Neuronal stem cell (in vitro differentiated cells): ENCODE results near the gene RPGRIP1. TPM values are rescaled to one million over a fixed set of nuclear protein-coding genes. Genes with fewer than 3 reads are reported as not detected.

ENCODE experiments used
- DNase-seq: peaks from one replicate; pipeline ENCODE4 v3.0.0-alpha.2; 2013; ENCODE audit warnings: low spot score
- H2AFZ ChIP-seq: one replicate; pipeline ENCODE4 v1.6.1; 2013; ENCODE audit warnings: mild to moderate bottlenecking, low read length, inconsistent platforms
- H2AK5ac ChIP-seq: 2 replicates; pipeline ENCODE4 v1.6.1; 2013; ENCODE audit warnings: low read depth, mild to moderate bottlenecking, inconsistent platforms, low read length, moderate library complexity, mixed read lengths
- H2BK120ac ChIP-seq: 2 replicates; pipeline ENCODE4 v1.6.1; 2013; ENCODE audit warnings: low read depth, mild to moderate bottlenecking, inconsistent platforms, low read length, moderate library complexity, mixed read lengths
- H2BK12ac ChIP-seq: one replicate; pipeline ENCODE4 v1.6.1; 2013; ENCODE audit warnings: low read length, inconsistent platforms
- H2BK15ac ChIP-seq: 2 replicates; pipeline ENCODE4 v1.6.1; 2013; ENCODE audit warnings: mild to moderate bottlenecking, low read length, inconsistent platforms, mixed read lengths
- H2BK5ac ChIP-seq: one replicate; pipeline ENCODE4 v1.6.1; 2013; ENCODE audit warnings: inconsistent platforms, mild to moderate bottlenecking, low read length, moderate library complexity
- H3K14ac ChIP-seq: one replicate; pipeline ENCODE4 v1.6.1; 2013; ENCODE audit warnings: low read length, inconsistent platforms
- H3K18ac ChIP-seq: 2 replicates; pipeline ENCODE4 v1.6.1; 2013; ENCODE audit warnings: low read length, inconsistent platforms
- H3K23ac ChIP-seq: 2 replicates; pipeline ENCODE4 v1.6.1; 2013; ENCODE audit warnings: low read depth, mild to moderate bottlenecking, mixed read lengths, low read length, inconsistent platforms; ENCODE audit not compliant: poor library complexity
- H3K27ac ChIP-seq: replicated peaks from 3 replicates; pipeline ENCODE4 v1.5.1; 2013; ENCODE audit warnings: low read length, inconsistent platforms
- H3K27me3 ChIP-seq, 3 experiments: 2 replicates each; pipeline ENCODE4 v1.6.1; 2013; ENCODE audit warnings: low read length in 3 of 3, mild to moderate bottlenecking in 2 of 3, inconsistent platforms in 1 of 3, low read depth in 1 of 3, mixed read lengths in 1 of 3, moderate library complexity in 1 of 3; ENCODE audit not compliant: control insufficient read depth in 3 of 3, insufficient read depth in 3 of 3
- H3K36me3 ChIP-seq, 2 donors: replicated peaks in 1 of 2; 2 replicates each; pipeline ENCODE4 v1.6.1; 2013; ENCODE audit warnings: low read length in 2 of 2; ENCODE audit not compliant: control insufficient read depth in 2 of 2, insufficient read depth in 2 of 2
- H3K4ac ChIP-seq: 2 replicates; pipeline ENCODE4 v1.6.1; 2013; ENCODE audit warnings: inconsistent platforms, mild to moderate bottlenecking, low read length, moderate library complexity
- H3K4me1 ChIP-seq, 2 donors: 1 replicate in 1 of 2; 2 replicates in 1 of 2; pipeline ENCODE4 v1.6.1; 2013; ENCODE audit warnings: low read length in 2 of 2, low read depth in 1 of 2; ENCODE audit not compliant: control insufficient read depth in 2 of 2, insufficient read depth in 1 of 2
- H3K4me2 ChIP-seq: one replicate; pipeline ENCODE4 v1.6.1; 2013; ENCODE audit warnings: mild to moderate bottlenecking, low read length, inconsistent platforms; ENCODE audit not compliant: insufficient read depth, poor library complexity, severe bottlenecking
- H3K4me3 ChIP-seq, 2 donors: 2 replicates each; pipeline ENCODE4 v1.5.1; 2013; ENCODE audit warnings: low read length in 2 of 2, mild to moderate bottlenecking in 2 of 2, inconsistent platforms in 1 of 2, moderate library complexity in 1 of 2
- H3K79me1 ChIP-seq: one replicate; pipeline ENCODE4 v1.6.1; 2013; ENCODE audit warnings: low read depth, mild to moderate bottlenecking, inconsistent platforms, low read length, moderate library complexity
- H3K9ac ChIP-seq: one replicate; pipeline ENCODE4 v1.6.1; 2013; ENCODE audit warnings: mild to moderate bottlenecking, low read depth, low read length, inconsistent platforms; ENCODE audit not compliant: poor library complexity
- H3K9me3 ChIP-seq, 2 donors: replicated peaks in 1 of 2; 2 replicates each; pipeline versions ENCODE3 to v1.6.1; 2013; ENCODE audit warnings: low read length in 2 of 2, mild to moderate bottlenecking in 2 of 2, inconsistent platforms in 1 of 2, low read depth in 1 of 2, mixed read lengths in 1 of 2, moderate library complexity in 1 of 2; ENCODE audit not compliant: control insufficient read depth in 2 of 2, insufficient read depth in 1 of 2
- H4K8ac ChIP-seq: one replicate; pipeline ENCODE4 v1.6.1; 2013; ENCODE audit warnings: low read depth, mild to moderate bottlenecking, inconsistent platforms, low read length, moderate library complexity
- H4K91ac ChIP-seq: one replicate; pipeline ENCODE4 v1.6.1; 2013; ENCODE audit warnings: low read length, low read depth, mild to moderate bottlenecking, inconsistent platforms; ENCODE audit not compliant: poor library complexity
- WGBS, 2 donors: extraction: QIAGEN DNeasy Blood & Tissue Kit; methylation state at CpG; one replicate each; pipeline ENCODE4 v1.1.7; 2013; ENCODE audit warnings: missing lambda C conversion rate in 2 of 2, mixed read lengths in 1 of 2; ENCODE audit not compliant: insufficient read length in 2 of 2, insufficient replicate concordance in 1 of 2; ENCODE audit errors: extremely low coverage in 2 of 2; 5-methylcytosine and 5-hydroxymethylcytosine counted together
- polyA plus RNA-seq, 2 experiments: library from polyadenylated mRNA; stranded (reverse); fragments of 200-250 nt; gene quantifications; one replicate each; pipeline ENCODE4 v1.2.3, GENCODE V29; 2013

Gene RPGRIP1
- polyA plus RNA-seq (2013, experiment 1 of 2) = not detected
- not detected for polyA plus RNA-seq (2013, experiment 2 of 2)

DNA sequence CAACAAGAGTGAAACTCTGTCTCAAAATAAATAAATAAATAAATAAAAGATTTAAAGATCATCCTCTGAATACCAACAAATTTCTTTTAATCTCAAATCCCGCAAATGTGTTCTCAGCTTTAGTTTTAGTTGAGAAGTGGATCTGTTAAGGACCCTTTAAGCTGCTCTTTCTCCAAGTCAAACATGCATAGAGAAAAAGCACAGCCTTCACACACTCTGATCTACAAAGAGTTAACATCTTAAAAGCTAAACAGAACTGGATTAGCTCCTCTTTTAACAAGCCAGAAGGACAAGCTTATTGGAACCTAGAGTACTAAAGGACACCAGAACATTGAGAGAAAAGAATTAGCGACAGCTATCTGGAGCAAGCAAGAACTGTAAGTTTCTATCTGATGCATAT is at the start of gene RPGRIP1:
RPGRIP1 (plus strand) TSS at position 301 of the 400 bp plus-strand sequence. CDS start 7,894 bp downstream, outside the sequence.
- no peak within 1 kb of the TSS for H2AK5ac ChIP-seq
- no peak within 1 kb of the TSS for H4K8ac ChIP-seq
- H2BK15ac ChIP-seq = no peak within 1 kb of the TSS
- no peak for DNase-seq
- H3K79me1 ChIP-seq = no peaks in the 10 kb centered on the region
- no peak within 1 kb of the TSS for H2BK120ac ChIP-seq
- no peak within 1 kb of the TSS for H2BK5ac ChIP-seq
- WGBS, 2 donors = no CpG with 5 or more reads among the region's 2 CpGs
- H3K4me3 ChIP-seq = no peak within 1 kb of the TSS
- no peak within 1 kb of the TSS for H2BK12ac ChIP-seq
- no peak within 1 kb of the TSS for H3K14ac ChIP-seq
- no peak within 1 kb of the TSS for H4K91ac ChIP-seq
- no peaks in the 10 kb centered on the region for H3K36me3 ChIP-seq
- H3K4me1 ChIP-seq = no peaks in the 10 kb centered on the region
- H2AFZ ChIP-seq = no peak within 1 kb of the TSS
- no peak within 1 kb of the TSS for H3K4ac ChIP-seq
- H3K23ac ChIP-seq = no peak within 1 kb of the TSS
- no peak within 1 kb of the TSS for H3K4me2 ChIP-seq
- no peaks in the 10 kb centered on the region for H3K9me3 ChIP-seq
- no peaks in the 10 kb centered on the region for H3K27me3 ChIP-seq
- H3K9ac ChIP-seq = no peak within 1 kb of the TSS
- H3K18ac ChIP-seq = no peak within 1 kb of the TSS
- H3K27ac ChIP-seq = no peak within 1 kb of the TSS

DNA sequence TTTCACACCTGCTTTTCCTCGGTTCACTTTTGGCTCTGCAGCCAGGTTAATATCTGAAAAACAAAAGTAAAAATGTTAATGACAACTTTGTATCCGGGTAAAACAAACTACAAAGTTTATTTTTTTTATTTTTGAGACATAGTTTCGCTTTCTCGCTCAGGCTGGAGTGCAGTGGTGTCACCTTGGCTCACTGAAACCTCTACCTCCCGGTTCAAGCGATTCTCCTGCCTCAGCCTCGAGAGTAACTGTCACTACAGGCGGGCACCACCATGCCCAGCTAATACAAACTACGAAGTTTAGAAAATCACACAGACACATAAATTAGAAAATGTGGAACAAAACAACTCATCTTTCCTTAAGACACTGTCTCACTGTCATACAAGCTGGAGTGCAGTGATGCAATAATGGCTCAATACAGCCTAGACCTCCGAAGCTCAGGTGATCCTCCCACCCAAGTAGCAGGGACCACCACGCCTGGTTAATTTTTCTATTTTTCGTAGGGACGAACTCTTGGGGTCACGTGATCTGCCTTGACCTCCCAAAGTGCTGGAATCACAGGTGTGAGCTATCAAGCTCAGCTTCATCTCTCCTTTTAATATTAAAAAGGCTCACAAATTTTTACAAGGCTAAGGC is 48.7 kb upstream of the RPGRIP1 start:
- Histone ChIP-seq H3K9ac (no peak overlapping the region), H2AK5ac (no peak overlapping the region), H2BK12ac (no peak overlapping the region), H3K9me3 (no peaks in the 10 kb centered on the region), H3K79me1 (peaks cover 1% of the 10 kb centered on the region), H2BK5ac (no peak overlapping the region), H2BK120ac (no peak overlapping the region), H2AFZ (no peak overlapping the region), H3K4me3 (no peak overlapping the region), H4K91ac (no peak overlapping the region), H3K36me3 (peaks cover 36 to 100% of the 10 kb centered on the region in 2 donors), H3K14ac (no peak overlapping the region), H3K4ac (no peak overlapping the region), H3K18ac (no peak overlapping the region), H3K4me1 (no peaks in the 10 kb centered on the region), H3K27me3 (no peaks in the 10 kb centered on the region), H3K23ac (peak overlapping the region; percentile 11), H4K8ac (no peak overlapping the region), H3K27ac (no peak overlapping the region), H3K4me2 (no peak overlapping the region), H2BK15ac (no peak overlapping the region)
- DNase-seq = no peak
- WGBS, 2 donors = no CpG with 5 or more reads among the region's 14 CpGs

DNA sequence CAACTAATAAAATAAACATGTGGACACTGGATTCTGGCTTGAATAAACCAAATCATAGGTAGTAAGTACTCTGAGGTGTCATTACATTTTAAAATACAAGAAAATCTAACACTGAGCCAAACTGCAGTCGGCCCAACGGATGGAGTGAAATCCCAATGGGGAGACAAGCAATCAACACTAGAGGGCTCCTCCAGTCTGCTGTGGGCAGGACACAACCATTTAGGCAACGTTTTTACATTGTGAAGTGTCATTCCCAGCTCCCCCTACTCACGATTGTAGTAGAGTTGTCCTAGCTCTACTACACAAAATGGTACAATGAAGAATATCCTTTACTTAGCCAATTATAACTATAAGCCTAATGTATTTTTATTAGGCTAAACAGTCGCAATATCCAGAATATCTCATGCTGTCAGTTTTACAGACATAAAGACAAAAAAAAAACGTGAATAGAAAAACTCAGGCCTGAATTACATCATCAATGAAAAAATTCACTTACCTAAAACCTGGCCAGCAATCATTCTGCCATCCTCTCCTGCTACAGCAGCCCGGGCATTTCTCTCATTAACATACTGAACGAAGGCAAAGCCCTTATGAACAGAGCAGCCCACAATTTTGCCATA is 46.3 kb upstream of the RPGRIP1 start:
- Histone ChIP-seq H2BK120ac (no peak overlapping the region), H2AFZ (no peak overlapping the region), H2BK12ac (no peak overlapping the region), H3K4ac (no peak overlapping the region), H4K8ac (no peak overlapping the region), H2BK5ac (no peak overlapping the region), H3K14ac (no peak overlapping the region), H3K18ac (no peak overlapping the region), H3K27me3 (no peaks in the 10 kb centered on the region), H2AK5ac (no peak overlapping the region), H3K9me3 (no peaks in the 10 kb centered on the region), H3K36me3 (peaks cover 31 to 100% of the 10 kb centered on the region in 2 donors), H4K91ac (no peak overlapping the region), H3K9ac (no peak overlapping the region), H3K23ac (no peak overlapping the region), H3K79me1 (no peaks in the 10 kb centered on the region), H3K4me2 (no peak overlapping the region), H2BK15ac (no peak overlapping the region), H3K4me1 (no peaks in the 10 kb centered on the region), H3K4me3 (no peak overlapping the region), H3K27ac (no peak overlapping the region)
- DNase-seq = no peak
- no CpG with 5 or more reads among the region's 8 CpGs for WGBS, 2 donors

DNA sequence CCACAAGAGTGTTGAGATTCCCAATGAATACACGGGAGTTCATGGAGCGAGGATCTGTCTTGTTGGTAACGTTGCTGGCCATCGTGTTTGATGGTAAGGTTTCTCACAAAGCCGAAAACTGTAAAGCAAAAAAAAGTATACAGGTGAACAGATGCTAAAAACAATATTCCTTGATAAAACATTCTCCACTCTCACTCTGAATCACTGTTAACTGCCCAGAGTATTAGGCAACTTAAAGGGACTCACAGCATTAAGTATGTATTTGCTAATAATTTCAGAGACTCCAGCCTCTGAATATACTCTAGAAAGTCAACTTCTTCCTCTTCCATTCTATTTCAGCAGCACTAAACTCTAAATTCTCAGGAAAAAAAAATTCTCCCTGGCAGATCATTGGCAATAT is 45.8 kb upstream of the RPGRIP1 start:
- no peak overlapping the region for H4K8ac ChIP-seq
- H3K4me1 ChIP-seq = no peaks in the 10 kb centered on the region
- no CpG with 5 or more reads among the region's 5 CpGs for WGBS, 2 donors
- H3K9me3 ChIP-seq = no peaks in the 10 kb centered on the region
- no peak overlapping the region for H3K4me3 ChIP-seq
- H4K91ac ChIP-seq = no peak overlapping the region
- H3K27me3 ChIP-seq = no peaks in the 10 kb centered on the region
- H2BK15ac ChIP-seq = no peak overlapping the region
- H3K4ac ChIP-seq = no peak overlapping the region
- no peak overlapping the region for H3K9ac ChIP-seq
- no peaks in the 10 kb centered on the region for H3K79me1 ChIP-seq
- H2BK120ac ChIP-seq = no peak overlapping the region
- peaks cover 35 to 100% of the 10 kb centered on the region in 2 donors for H3K36me3 ChIP-seq
- H2AK5ac ChIP-seq = no peak overlapping the region
- no peak overlapping the region for H2AFZ ChIP-seq
- no peak overlapping the region for H3K4me2 ChIP-seq
- H2BK12ac ChIP-seq = no peak overlapping the region
- no peak overlapping the region for H3K27ac ChIP-seq
- no peak overlapping the region for H3K14ac ChIP-seq
- no peak for DNase-seq
- H3K23ac ChIP-seq = no peak overlapping the region
- no peak overlapping the region for H2BK5ac ChIP-seq
- no peak overlapping the region for H3K18ac ChIP-seq
